Small intestine (tissue), 7 donors: ENCODE measurements around the gene GAMT. TPM values are rescaled to one million over a fixed set of nuclear protein-coding genes. Genes with fewer than 3 reads are reported as not detected.

Experiments
- DNase-seq, 2 donors: peaks; one replicate each; pipeline versions ENCODE4 v3.0.0 to v3.0.0-alpha.2; 2013
- FAIRE-seq: peaks from 2 replicates; lab custom pipeline; 2012; peaks lifted over from hg19 to GRCh38; lab: Jason Lieb, UNC
- H3K27ac ChIP-seq, 3 donors: one replicate each; pipeline ENCODE4 v1.5.1; 2013; ENCODE audit warnings: low read length in 2 of 3, mild to moderate bottlenecking in 2 of 3, control low read depth in 1 of 3, inconsistent platforms in 1 of 3, low read depth in 1 of 3, moderate library complexity in 1 of 3
- H3K27me3 ChIP-seq, 3 donors: one replicate each; pipeline ENCODE4 v1.6.1; 2013; ENCODE audit warnings: low read length in 3 of 3, inconsistent platforms in 1 of 3; ENCODE audit not compliant: control insufficient read depth in 3 of 3, insufficient read depth in 3 of 3
- H3K36me3 ChIP-seq, 3 donors: one replicate each; pipeline ENCODE4 v1.6.1; 2013; ENCODE audit warnings: low read length in 3 of 3, inconsistent platforms in 1 of 3, low read depth in 1 of 3, mild to moderate bottlenecking in 1 of 3, moderate library complexity in 1 of 3; ENCODE audit not compliant: control insufficient read depth in 3 of 3, insufficient read depth in 2 of 3
- H3K4me1 ChIP-seq, 3 donors: one replicate each; pipeline ENCODE4 v1.6.1; 2013; ENCODE audit warnings: low read length in 2 of 3, inconsistent platforms in 1 of 3, low read depth in 1 of 3, mild to moderate bottlenecking in 1 of 3, moderate library complexity in 1 of 3; ENCODE audit not compliant: control insufficient read depth in 3 of 3, insufficient read depth in 2 of 3
- H3K4me3 ChIP-seq, 3 donors: one replicate each; pipeline ENCODE4 v1.5.1; 2013; ENCODE audit warnings: low read length in 3 of 3, control low read depth in 1 of 3, inconsistent platforms in 1 of 3, low read depth in 1 of 3, mild to moderate bottlenecking in 1 of 3, moderate library complexity in 1 of 3
- H3K9me3 ChIP-seq, 2 donors: one replicate each; pipeline ENCODE4 v1.6.1; 2013; ENCODE audit warnings: low read depth in 1 of 2, low read length in 1 of 2; ENCODE audit not compliant: control insufficient read depth in 2 of 2, insufficient read depth in 1 of 2
- whole genome bisulfite sequencing, 3 donors: extraction: QIAGEN DNeasy Blood & Tissue Kit; methylation state at CpG; one replicate each; pipeline ENCODE4 v1.1.7; 2013; 5-methylcytosine and 5-hydroxymethylcytosine counted together
- polyA plus RNA-seq, 4 donors: library from polyadenylated mRNA; stranded (reverse) in 3 of 4; unstranded in 1 of 4; fragments of 200-250 nt in 3 of 4; fragments of 120-200 nt in 1 of 4; gene quantifications; one replicate each; pipeline versions ENCODE4 v1.2.1 to v1.2.3, GENCODE V29; 2013
- donor health status: healthy with polysubstance abuse.
- donor health status: control.
- donor health status: control.
- donor health status: Bipolar disorder and iron deficiency.
- donor health status: healthy.

GAMT gene
- polyA plus RNA-seq, 4 donors, result 1.1 to 25.7 (median 4.3) TPM

DNA sequence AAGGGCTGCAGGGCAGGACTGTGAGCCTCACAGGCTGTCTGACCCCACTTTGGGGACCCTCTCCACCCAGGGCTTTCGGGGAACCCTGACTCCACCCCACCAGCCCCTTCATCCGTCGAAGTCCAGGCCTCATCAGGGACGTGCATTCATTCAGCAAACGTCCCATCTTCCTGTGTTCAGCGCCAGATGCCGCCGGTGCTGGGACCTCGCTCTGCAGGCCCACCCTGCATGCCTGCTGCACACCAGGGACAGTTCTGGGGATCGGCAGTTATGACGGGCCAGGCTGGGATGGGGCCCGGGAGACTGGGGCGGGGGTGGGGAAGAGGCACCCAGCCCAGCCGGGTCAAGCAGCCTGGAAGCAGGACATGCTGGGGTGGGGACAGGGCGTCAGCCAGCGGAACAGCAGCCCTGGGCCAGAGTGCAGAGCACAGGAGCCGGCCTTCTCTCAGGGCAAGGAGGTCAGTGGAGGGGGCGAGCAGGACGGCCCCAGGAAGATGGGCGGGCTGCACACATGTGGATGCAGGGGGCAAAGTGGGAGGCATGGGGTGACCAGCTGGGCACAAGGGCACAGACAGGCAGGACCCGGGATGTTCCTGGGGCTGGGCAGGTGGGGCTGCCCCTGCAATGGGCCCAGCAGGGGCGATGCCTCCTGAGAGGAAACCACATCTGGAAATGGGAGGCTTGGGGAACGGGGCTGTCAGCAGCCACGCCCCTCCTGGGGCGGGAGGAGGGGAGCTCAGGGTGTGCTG is 5.1 kb downstream of the GAMT start:
- Histone ChIP-seq H3K36me3 (peaks cover 4 to 67% (median 11%) of the 10 kb centered on the region in 3 donors), H3K4me1 (peaks cover 3 to 10% (median 3%) of the 10 kb centered on the region in 3 donors), H3K9me3 (no peaks in the 10 kb centered on the region), H3K4me3 (no peak overlapping the region), H3K27ac (no peak overlapping the region), H3K27me3 (peaks cover 0 to 3% (median 0%) of the 10 kb centered on the region in 3 donors)
- WGBS, 3 donors, result 35 to 43% (median 39%) methylated on average over 23 to 25 of the region's 25 CpGs
- no peak for FAIRE-seq
- DNase-seq, result peak in 1 of 2 donors; percentile 37

DNA sequence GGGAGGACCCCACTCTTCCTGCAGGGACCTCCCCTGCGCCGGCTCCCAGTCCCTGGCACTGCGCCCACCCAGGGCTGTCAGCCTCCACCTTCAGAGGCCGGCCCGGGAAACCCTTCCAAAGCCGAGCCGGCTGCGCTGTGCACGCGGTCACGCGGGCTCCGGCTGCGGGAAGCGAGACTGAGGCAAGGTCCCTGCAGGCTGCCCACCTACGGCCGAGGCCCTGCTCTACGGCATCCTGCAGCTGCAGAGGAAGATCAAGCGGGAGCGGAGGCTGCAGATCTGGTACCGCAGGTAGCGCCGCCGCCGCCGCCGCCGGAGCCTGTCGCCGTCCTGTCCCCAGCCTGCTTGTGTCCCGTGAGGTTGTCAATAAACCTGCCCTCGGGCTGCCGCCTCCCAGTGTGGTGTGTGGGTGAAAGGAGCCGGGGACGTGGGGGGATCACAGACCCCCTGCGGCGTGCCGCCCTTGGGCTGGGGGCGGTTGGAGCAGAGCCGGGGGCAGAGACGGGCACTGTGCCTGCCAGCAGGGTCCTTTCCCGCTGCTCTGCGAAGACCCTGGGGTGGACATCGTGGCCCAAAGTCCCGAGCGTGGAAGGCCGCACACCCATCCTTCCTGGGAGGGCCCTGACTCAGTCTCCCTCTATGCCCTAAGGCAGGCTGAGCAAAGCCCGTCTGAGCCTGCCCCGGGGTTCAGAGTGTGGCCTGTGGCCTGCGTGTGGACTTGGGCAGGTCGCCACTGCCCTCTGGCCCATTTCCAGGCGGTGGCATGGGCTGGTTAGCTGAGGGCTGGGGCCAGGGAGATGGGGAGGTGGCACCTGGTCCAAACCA is 5.9 kb downstream of the GAMT start:
- H3K27ac ChIP-seq, result no peak overlapping the region
- 85 to 88% (median 86%) methylated on average over 51 to 52 of the region's 52 CpGs for WGBS, 3 donors
- no peaks in the 10 kb centered on the region for H3K27me3 ChIP-seq
- no peak for DNase-seq
- no peaks in the 10 kb centered on the region for H3K9me3 ChIP-seq
- H3K36me3 ChIP-seq, result peaks cover 4 to 75% (median 17%) of the 10 kb centered on the region in 3 donors
- H3K4me1 ChIP-seq, result peaks cover 0 to 4% (median 0%) of the 10 kb centered on the region in 3 donors
- no peak overlapping the region for H3K4me3 ChIP-seq
- no peak for FAIRE-seq

DNA sequence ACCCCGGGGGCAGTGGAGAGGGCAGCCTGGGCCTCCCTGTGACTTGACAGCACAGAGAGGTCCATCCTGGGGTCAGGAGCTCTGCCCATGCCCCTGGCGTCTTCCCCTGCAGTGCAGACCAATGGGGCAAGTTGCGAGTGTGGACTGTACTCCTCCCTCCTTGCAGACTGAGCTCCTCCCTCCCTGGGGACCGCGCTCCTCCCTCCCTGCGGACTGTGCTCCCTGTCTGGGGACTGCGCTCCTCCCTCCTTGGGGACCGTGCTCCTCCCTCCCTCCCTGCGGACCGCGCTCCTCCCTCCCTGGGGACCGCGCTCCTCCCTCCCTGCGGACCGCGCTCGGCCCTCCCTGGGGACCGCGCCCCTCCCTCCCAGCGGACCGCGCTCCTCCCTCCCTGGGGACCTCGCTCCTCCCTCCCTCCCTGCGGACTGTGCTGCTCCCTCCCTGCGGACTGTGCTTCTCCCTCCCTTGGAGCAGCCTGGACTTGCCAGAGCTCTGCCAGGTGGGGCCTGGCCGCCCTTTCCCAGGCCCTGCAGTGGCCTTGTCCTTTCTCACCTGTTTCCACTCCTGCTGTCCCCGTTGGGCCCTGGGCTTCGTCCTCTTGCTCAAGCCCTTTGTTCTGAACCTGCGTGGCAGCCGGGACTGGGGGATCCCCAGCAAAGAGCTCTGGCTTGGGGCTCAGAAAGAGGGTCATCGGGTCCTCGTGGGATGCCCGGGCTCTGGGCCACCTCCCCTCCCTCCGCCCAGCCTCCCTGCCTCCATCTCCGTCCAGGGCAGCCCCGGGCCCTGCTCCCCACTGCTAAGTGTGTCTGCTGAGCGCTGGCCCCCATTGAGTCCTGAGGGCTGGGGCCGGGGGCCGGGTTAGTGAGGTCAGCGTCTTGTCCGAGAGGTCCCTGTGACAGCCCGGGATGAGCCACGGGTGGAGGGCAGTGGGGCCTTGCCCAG is 6.8 kb downstream of the GAMT start:
- Histone ChIP-seq H3K36me3 (peaks cover 5 to 83% (median 17%) of the 10 kb centered on the region in 3 donors), H3K4me3 (no peak overlapping the region), H3K9me3 (no peaks in the 10 kb centered on the region), H3K4me1 (no peaks in the 10 kb centered on the region), H3K27ac (no peak overlapping the region), H3K27me3 (no peaks in the 10 kb centered on the region)
- FAIRE-seq (no peak), DNase-seq (no peak)
- WGBS, 3 donors, result 74 to 84% (median 77%) methylated on average over 28 to 43 of the region's 43 CpGs

DNA sequence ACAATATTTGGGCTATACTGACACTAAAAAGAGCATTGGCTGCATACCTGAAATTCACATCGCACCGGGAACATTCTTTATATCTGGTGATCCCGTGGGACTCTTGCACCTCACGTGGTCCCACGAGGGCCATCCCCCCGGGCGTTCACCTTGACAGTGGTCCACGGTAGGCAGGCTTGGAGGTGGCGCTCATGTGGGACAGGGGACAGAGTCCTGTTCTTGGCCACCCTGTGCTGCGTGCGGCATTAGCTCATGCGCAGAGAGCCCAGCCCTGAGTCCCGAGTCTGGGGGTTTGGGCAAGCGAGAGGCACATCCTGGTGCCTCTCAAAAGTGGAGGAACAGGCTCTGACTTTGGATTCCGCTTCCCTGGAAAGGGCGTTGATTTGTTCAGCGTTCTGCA is 7.5 kb downstream of the GAMT start:
- peaks cover 5 to 86% (median 23%) of the 10 kb centered on the region in 3 donors for H3K36me3 ChIP-seq
- no peaks in the 10 kb centered on the region for H3K4me1 ChIP-seq
- H3K4me3 ChIP-seq, result no peak overlapping the region
- no peak for DNase-seq
- H3K27ac ChIP-seq, result no peak overlapping the region
- WGBS, 3 donors, result 92% methylated on average over 17 of the region's 17 CpGs
- no peaks in the 10 kb centered on the region for H3K27me3 ChIP-seq
- no peaks in the 10 kb centered on the region for H3K9me3 ChIP-seq
- FAIRE-seq, result no peak

DNA sequence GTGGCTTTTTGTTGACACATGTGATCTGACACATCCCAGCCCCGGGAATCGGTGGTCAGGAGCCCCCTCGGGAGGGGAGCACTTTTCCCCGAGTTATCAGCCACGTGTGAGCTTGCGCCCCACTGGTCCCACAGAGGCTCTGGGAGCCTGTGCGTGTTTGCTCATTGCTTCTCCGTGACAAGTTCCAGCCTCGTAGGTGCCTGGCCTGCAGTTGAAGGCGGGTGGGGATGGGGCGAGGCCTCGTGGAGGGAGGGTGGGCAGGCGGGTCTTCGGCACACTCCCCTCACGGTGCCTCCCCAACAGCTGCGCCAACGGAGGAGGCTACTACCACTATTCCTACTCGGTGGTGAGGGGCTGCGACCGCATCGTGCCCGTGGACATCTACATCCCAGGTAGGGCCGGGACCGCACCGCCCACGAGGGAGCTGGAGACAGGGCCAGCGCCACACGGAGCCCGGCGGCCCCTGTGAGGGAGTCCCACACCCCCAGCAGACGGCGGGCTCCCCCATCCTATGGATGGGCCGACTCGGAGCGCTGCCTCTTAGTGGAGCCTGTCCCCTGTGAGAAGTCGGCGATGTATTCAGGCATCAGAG is 8.3 kb downstream of the GAMT start:
- Histone ChIP-seq H3K9me3 (no peaks in the 10 kb centered on the region), H3K27me3 (no peaks in the 10 kb centered on the region), H3K27ac (no peak overlapping the region), H3K4me3 (no peak overlapping the region), H3K4me1 (no peaks in the 10 kb centered on the region), H3K36me3 (peaks cover 5 to 89% (median 23%) of the 10 kb centered on the region in 3 donors)
- DNase-seq (no peak), FAIRE-seq (no peak)
- WGBS, 3 donors, result 94 to 96% (median 95%) methylated on average over 34 to 37 of the region's 37 CpGs

DNA sequence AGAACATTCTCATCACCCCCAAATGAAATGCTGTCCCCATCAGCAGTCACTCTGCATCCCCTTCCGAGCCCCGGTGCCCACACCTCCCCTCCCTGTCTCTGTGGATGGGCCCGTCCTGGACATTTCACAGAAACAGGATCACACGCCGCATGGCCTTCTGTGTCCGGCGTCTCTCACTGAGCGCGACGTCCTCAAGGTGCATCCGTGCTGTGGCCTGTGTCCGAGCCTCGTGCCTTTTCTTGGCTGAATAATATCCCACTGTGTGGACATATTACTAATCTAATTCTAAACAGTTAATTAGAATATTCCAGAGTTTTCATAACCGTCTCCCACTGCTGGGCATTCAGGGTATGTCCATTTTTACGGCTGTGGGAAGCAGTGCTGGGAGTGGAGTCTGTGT is 8.9 kb downstream of the GAMT start:
- WGBS, 3 donors, result 95 to 97% (median 95%) methylated on average over 15 of the region's 15 CpGs
- H3K36me3 ChIP-seq, result peaks cover 5 to 88% (median 23%) of the 10 kb centered on the region in 3 donors
- FAIRE-seq, result no peak

DNA sequence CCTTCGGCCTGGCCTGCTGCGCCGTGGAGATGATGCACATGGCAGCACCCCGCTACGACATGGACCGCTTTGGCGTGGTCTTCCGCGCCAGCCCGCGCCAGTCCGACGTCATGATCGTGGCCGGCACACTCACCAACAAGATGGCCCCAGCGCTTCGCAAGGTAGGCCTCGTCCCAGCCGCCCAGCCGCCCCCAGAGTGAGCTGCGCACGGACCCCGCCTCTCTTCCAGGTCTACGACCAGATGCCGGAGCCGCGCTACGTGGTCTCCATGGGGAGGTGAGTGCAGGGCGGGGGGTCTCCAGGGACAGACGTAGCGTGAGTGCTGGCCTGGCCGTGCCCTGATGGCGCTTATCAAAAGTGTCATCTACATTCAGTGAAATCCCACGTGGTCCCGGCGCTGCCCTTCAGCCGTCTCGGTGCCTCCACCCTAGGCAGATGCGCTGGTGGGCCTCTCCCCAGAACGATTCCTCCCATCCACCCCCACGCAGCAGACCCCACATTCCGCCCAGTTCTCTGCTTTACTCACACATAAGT is 10.4 kb downstream of the GAMT start:
- FAIRE-seq, result no peak
- Histone ChIP-seq H3K36me3 (peaks cover 5 to 93% (median 23%) of the 10 kb centered on the region in 3 donors), H3K27ac (no peak overlapping the region), H3K27me3 (no peaks in the 10 kb centered on the region), H3K9me3 (no peaks in the 10 kb centered on the region), H3K4me3 (no peak overlapping the region), H3K4me1 (no peaks in the 10 kb centered on the region)
- DNase-seq, result no peak
- WGBS, 3 donors, result 92 to 95% (median 94%) methylated on average over 35 to 42 of the region's 42 CpGs

More for the DNA sequence above, 8.9 kb downstream of the GAMT start:
- H3K27me3 ChIP-seq, result no peaks in the 10 kb centered on the region
- H3K4me1 ChIP-seq, result no peaks in the 10 kb centered on the region
- no peak for DNase-seq
- H3K9me3 ChIP-seq, result no peaks in the 10 kb centered on the region
- H3K4me3 ChIP-seq, result no peak overlapping the region
- H3K27ac ChIP-seq, result no peak overlapping the region
